IPS-18a (cell line): ENCODE results near the gene LTBP2.

ENCODE experiments used
- H3K27ac ChIP-seq: one replicate; pipeline ENCODE4 v1.5.1; 2013; ENCODE audit warnings: low read length
- H3K27me3 ChIP-seq: one replicate; pipeline ENCODE4 v1.6.1; 2013; ENCODE audit warnings: mild to moderate bottlenecking, low read length; ENCODE audit not compliant: control insufficient read depth, insufficient read depth
- H3K36me3 ChIP-seq: one replicate; pipeline ENCODE4 v1.6.1; 2013; ENCODE audit warnings: low read depth, low read length; ENCODE audit not compliant: control insufficient read depth
- H3K4me1 ChIP-seq: one replicate; pipeline ENCODE4 v1.6.1; 2013; ENCODE audit warnings: low read depth, low read length; ENCODE audit not compliant: control insufficient read depth
- H3K4me3 ChIP-seq: one replicate; pipeline ENCODE4 v1.5.1; 2013; ENCODE audit warnings: low read length
- H3K9ac ChIP-seq: one replicate; pipeline ENCODE4 v1.6.1; 2013; ENCODE audit warnings: mild to moderate bottlenecking, low read length, moderate library complexity
- H3K9me3 ChIP-seq: one replicate; pipeline ENCODE4 v1.6.1; 2013; ENCODE audit warnings: low read depth, low read length; ENCODE audit not compliant: control insufficient read depth

LTBP2 gene

DNA sequence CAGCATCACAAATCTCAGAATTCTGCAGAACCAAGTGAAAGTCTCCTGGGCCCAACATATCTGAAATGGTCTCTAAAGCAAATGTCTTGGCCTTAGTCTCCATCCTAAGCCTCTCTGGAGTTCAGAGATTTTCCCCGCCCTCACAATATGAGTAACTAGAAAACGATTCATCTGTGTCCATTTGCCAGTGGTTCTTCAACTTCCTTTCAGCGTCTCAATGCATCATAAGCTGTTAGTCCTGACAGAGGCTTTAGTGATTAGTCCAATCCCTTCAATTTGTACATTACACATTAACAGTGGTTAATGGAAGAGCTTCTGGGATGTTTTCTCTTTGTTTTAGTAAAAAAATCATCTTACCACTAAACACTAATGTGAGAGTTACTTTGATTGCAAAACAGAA lies 136.4 kb downstream of the LTBP2 start:
- H3K27me3 ChIP-seq, result no peaks in the 10 kb centered on the region
- no peak overlapping the region for H3K4me3 ChIP-seq
- no peaks in the 10 kb centered on the region for H3K4me1 ChIP-seq
- no peak overlapping the region for H3K27ac ChIP-seq
- peaks cover 17% of the 10 kb centered on the region for H3K36me3 ChIP-seq
- no peak overlapping the region for H3K9ac ChIP-seq
- H3K9me3 ChIP-seq, result no peaks in the 10 kb centered on the region

DNA sequence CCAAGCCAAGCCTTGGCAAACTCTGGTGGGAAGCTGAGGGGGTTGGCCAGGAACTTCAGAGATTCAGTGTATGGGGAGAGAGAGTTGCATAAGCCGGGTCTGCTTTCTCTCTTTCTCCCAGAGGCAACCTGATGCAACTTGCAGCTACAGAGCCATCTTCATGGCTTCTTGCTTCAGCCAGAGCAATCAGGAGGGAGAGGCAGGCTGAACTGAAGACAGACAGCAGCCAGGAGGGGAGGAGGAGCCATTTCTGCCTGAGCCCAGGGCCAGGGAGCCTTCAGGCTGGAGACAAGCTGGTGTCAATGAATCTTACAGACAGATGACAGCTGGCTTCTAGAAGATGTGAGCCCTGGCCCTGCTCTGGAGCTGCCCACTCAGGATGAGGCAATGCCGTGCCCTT lies 137.7 kb downstream of the LTBP2 start:
- Histone ChIP-seq H3K9me3 (no peaks in the 10 kb centered on the region), H3K36me3 (peaks cover 5% of the 10 kb centered on the region), H3K4me1 (no peaks in the 10 kb centered on the region), H3K27me3 (no peaks in the 10 kb centered on the region), H3K9ac (no peak overlapping the region), H3K4me3 (no peak overlapping the region), H3K27ac (no peak overlapping the region)

GRCh38 chr14:74472601-74473000 lies 139.4 kb downstream of the LTBP2 start:
- H3K9me3 ChIP-seq, result no peaks in the 10 kb centered on the region
- H3K4me1 ChIP-seq, result no peaks in the 10 kb centered on the region
- peaks cover 5% of the 10 kb centered on the region for H3K36me3 ChIP-seq
- no peak overlapping the region for H3K27ac ChIP-seq
- H3K27me3 ChIP-seq, result no peaks in the 10 kb centered on the region
- H3K4me3 ChIP-seq, result no peak overlapping the region
- no peak overlapping the region for H3K9ac ChIP-seq

GRCh38 chr14:74469548-74470518 lies 142.2 kb downstream of the LTBP2 start:
- no peak overlapping the region for H3K27ac ChIP-seq
- no peak overlapping the region for H3K9ac ChIP-seq
- no peaks in the 10 kb centered on the region for H3K4me1 ChIP-seq
- H3K9me3 ChIP-seq, result no peaks in the 10 kb centered on the region
- H3K4me3 ChIP-seq, result no peak overlapping the region
- H3K27me3 ChIP-seq, result no peaks in the 10 kb centered on the region
- no peaks in the 10 kb centered on the region for H3K36me3 ChIP-seq

GRCh38 chr14:74468513-74468912 lies 143.5 kb downstream of the LTBP2 start:
- no peaks in the 10 kb centered on the region for H3K4me1 ChIP-seq
- H3K9ac ChIP-seq, result no peak overlapping the region
- no peak overlapping the region for H3K4me3 ChIP-seq
- H3K36me3 ChIP-seq, result no peaks in the 10 kb centered on the region
- H3K27ac ChIP-seq, result no peak overlapping the region
- H3K27me3 ChIP-seq, result no peaks in the 10 kb centered on the region
- no peaks in the 10 kb centered on the region for H3K9me3 ChIP-seq

DNA sequence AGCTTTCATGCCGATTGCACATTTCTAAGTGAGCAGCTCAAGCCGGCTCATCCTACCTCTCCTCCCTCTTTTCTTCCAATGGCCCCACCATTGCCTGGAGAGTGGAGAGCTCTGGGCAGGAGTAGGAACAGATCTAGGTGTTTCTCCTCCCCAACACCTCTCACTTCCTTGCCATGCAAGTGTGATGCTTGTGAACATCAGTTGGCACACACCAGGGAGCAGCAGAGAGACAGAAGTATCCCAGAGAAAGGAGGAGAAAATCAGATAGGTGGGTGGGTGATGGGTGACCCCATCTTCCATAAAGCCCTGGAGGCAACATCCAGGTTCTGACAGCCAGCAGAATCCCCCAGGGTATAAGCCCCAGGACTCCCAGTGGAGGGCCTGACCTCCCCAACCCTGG lies 146.7 kb downstream of the LTBP2 start:
- H3K9ac ChIP-seq, result no peak overlapping the region
- H3K4me3 ChIP-seq, result no peak overlapping the region
- no peaks in the 10 kb centered on the region for H3K4me1 ChIP-seq
- no peaks in the 10 kb centered on the region for H3K36me3 ChIP-seq
- no peak overlapping the region for H3K27ac ChIP-seq
- H3K9me3 ChIP-seq, result no peaks in the 10 kb centered on the region
- no peaks in the 10 kb centered on the region for H3K27me3 ChIP-seq

GRCh38 chr14:74464785-74465184 lies 147.3 kb downstream of the LTBP2 start:
- Histone ChIP-seq H3K4me1 (no peaks in the 10 kb centered on the region), H3K4me3 (no peak overlapping the region), H3K9ac (no peak overlapping the region), H3K27me3 (no peaks in the 10 kb centered on the region), H3K27ac (no peak overlapping the region), H3K36me3 (no peaks in the 10 kb centered on the region), H3K9me3 (no peaks in the 10 kb centered on the region)

- no peak overlapping the region for H3K27ac ChIP-seq
- H3K4me3 ChIP-seq, result no peak overlapping the region
- H3K4me1 ChIP-seq, result no peaks in the 10 kb centered on the region
- no peak overlapping the region for H3K9ac ChIP-seq
- no peaks in the 10 kb centered on the region for H3K36me3 ChIP-seq
- H3K9me3 ChIP-seq, result no peaks in the 10 kb centered on the region
- no peaks in the 10 kb centered on the region for H3K27me3 ChIP-seq
These were observed 148.3 kb downstream of the LTBP2 start for GRCh38 chr14:74463697-74464096.

- no peaks in the 10 kb centered on the region for H3K9me3 ChIP-seq
- H3K36me3 ChIP-seq, result no peaks in the 10 kb centered on the region
- H3K9ac ChIP-seq, result no peak overlapping the region
- H3K27ac ChIP-seq, result no peak overlapping the region
- no peaks in the 10 kb centered on the region for H3K27me3 ChIP-seq
- no peak overlapping the region for H3K4me3 ChIP-seq
- no peaks in the 10 kb centered on the region for H3K4me1 ChIP-seq
These were observed 149.0 kb downstream of the LTBP2 start for GRCh38 chr14:74462993-74463392.

- H3K9me3 ChIP-seq, result no peaks in the 10 kb centered on the region
These were observed 152.1 kb downstream of the LTBP2 start for GRCh38 chr14:74459976-74460375.

DNA sequence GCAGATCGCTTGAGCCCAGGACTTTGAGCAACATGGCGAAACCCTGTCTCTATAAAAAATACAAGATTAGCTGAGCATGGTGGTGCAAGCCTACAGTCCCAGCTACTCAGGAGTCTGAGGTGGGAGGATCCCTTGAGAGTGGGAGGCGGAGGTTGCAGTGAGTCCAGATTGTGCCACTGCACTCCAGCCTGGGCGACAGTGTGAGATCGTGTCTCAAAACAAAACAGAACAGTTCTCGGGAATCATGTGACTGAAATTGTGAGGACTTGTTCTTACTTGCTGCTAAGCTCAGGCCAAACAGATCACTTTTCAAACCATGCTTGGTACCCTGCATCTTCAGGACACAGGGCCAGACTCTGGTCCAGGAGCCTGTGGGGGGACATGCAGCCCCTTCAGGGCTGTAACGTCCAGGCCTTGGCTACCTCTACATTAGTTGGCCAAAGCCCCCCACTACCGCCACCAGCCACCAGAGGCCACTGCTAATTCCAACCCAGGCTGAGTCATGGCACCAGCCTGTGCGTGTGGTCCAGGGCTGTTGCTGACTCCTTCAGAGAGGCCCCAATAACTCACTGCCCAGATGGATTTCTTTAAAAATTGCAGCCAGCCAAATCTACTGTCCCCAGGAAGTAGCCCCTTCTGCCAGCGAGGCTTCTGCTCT lies 152.6 kb downstream of the LTBP2 start:
- no peak overlapping the region for H3K4me3 ChIP-seq
- H3K36me3 ChIP-seq, result no peaks in the 10 kb centered on the region
- no peaks in the 10 kb centered on the region for H3K9me3 ChIP-seq
- H3K4me1 ChIP-seq, result no peaks in the 10 kb centered on the region
- no peaks in the 10 kb centered on the region for H3K27me3 ChIP-seq
- no peak overlapping the region for H3K27ac ChIP-seq
- no peak overlapping the region for H3K9ac ChIP-seq

More at GRCh38 chr14:74459976-74460375, 152.1 kb downstream of the LTBP2 start:
- no peaks in the 10 kb centered on the region for H3K27me3 ChIP-seq
- no peak overlapping the region for H3K9ac ChIP-seq
- H3K36me3 ChIP-seq, result no peaks in the 10 kb centered on the region
- H3K4me1 ChIP-seq, result no peaks in the 10 kb centered on the region
- H3K4me3 ChIP-seq, result no peak overlapping the region
- no peak overlapping the region for H3K27ac ChIP-seq

- no peaks in the 10 kb centered on the region for H3K36me3 ChIP-seq
- H3K9ac ChIP-seq, result no peak overlapping the region
- no peaks in the 10 kb centered on the region for H3K4me1 ChIP-seq
- H3K27me3 ChIP-seq, result no peaks in the 10 kb centered on the region
- no peak overlapping the region for H3K4me3 ChIP-seq
- H3K9me3 ChIP-seq, result no peaks in the 10 kb centered on the region
- H3K27ac ChIP-seq, result no peak overlapping the region
These were observed 154.5 kb downstream of the LTBP2 start for GRCh38 chr14:74457565-74457895.
